HG03521 (cell line): ENCODE results near the gene MYO1D.

Experiments
- ATAC-seq: cut with Tn5 transposase; IDR thresholded peaks from one replicate; pipeline ENCODE4 v1.9.1; 2021; ENCODE audit warnings: mild to moderate bottlenecking, moderate library complexity; ENCODE audit not compliant: unreplicated experiment

Gene MYO1D

DNA sequence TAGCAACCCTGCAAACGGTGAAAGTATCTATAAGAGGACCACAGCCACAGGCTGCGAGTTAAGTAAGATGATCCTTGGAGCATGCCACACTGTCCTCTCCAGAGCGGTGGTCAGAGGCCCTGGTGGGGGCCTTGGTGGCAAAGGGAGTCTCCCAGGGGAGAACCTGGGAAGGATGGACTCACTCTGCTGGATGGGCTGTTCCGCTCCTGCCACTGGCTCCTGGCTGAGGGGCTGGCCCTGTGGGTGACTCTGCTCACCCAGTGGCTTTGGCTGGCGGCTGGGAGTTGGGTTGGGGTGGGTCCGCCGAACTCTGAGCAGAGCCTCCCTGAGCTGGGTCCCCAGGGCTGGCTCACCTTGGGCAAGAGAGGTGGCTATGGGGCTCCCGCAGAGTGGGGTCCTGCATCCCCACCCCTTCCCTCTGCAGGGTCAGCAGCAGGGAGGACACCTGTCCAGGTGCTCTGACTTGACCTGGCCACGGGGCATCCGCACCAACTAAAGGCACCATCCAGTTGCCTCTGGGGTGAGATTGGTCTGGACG lies 382.9 kb downstream of the MYO1D start:
- no peak for ATAC-seq

DNA sequence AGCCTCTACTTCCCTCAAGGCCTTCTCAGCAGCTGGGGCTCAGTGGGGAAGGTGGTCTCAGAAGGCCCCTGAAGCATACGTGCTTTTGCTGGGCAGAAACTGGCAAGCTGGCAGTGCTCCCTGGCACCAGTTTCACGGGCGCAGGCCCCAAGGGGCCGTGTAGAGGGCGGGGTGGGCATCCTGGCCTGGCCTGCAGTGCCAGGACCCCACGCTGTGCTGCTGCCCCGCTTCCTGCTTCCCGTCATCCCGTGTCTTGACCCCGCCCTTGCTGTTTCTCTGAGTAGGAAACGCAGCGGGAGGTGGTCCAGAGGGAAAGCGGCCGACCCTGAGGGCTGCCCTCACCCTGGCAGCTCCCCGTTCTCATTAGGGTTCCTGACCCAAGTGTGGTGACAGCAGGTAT lies 383.4 kb downstream of the MYO1D start:
- ATAC-seq: no peak

DNA sequence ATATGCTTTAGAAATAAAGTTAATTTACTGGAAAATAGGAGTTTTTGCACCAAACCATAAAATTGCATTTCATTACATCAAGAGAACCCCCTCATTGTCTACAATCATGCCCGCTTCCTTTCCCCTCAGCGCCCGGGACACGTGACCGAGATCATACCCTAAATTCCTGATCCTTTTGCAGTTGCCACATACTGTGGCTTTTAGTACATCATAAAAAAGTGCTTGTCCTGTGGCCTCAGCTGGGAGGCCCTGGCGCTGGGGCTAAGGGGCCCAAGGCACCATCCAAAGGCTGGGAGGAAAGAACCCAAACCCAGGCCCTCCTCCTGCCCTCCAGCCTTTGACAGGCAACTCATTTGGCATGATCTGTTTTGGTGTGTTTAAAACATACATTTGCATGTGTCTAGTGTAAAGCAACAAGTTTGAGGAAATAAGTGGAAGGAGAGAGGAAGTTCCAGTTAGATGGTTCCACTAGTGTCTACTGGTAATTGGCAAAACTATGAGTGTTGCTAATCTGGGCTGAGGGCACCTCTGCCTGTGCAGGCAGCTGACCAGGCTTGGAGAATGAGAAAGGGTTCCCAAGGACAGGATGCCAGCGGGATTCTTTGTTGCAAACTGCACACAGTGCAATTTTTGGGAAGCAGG lies 384.2 kb downstream of the MYO1D start:
- ATAC-seq: no peak

DNA sequence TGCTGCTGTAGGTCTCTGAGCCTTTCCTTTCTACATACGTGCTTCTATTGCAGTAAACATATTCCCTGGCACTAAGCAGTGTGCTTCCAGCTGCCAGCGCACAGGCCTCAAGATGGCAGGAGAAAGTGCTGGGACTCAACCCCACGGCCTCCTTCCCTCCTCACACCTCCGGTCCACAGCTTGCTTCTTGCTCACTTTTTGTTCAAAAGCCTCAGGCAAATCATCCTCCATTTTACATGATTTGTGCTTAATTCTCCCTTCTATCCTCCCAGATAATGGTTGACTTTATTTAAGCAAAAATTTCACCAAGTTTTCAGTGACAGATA lies 384.7 kb downstream of the MYO1D start:
- no peak for ATAC-seq

DNA sequence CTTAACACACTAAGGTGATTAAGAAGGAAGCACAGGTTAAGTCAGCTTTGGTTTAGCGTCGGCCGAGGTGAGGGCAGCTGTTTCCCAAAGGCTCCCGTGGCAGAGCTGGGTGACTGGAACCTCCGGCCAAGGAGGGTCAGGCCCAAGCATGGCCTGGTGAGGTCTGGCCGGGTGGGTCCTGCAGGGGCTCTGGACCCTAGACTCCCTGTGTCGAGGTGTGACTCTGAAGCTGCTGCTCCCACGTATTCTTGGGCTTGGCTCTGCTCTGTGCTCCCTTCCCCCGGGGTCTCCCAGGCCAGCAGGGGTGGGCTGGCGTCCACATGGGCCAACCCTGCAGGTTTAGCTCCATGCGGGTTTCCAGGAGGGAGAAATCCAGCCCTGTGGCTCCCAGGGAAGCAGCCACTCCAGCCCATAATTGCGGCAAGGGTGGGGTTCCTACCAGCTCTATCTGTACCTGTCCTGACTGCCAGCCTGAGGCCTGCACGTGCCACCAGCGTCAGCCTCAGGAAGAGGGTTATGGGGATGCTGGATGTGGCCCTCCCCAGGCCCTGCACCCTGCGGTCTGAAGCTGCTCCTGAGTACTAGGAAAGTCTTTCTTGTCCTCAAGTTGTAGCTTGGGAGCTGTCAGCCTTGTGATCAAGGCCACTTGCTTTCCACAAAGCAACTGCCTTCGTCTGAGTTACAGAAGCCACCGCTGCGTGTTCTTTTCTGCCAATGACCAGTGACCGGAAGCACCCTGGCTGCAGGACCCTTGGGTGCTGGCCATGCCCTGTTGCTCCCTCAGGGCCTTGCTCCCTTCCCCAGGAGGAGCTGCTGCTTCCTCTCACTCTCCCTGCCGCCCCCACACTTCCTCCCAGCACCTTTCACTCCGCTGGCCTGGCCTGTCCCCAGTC lies 385.3 kb downstream of the MYO1D start:
- ATAC-seq: no peak

DNA sequence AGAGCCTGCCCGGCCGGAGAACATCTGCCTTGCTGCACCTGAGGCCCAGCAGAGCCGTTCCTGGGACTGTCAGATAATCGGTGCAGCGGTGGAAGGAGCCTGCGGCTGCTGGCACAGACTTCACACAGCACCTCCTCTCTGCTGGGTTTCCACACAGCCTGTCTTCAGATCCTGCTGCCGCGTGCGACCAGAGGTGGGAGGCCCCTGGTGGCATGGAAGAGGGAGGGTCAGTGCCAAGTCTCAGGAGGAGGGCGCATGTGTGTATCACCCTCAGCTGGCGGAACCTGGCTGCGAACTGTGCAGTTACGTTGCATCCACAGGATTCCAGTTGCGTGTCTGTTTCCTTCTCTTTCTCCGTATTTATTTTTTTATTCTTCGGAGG lies 386.8 kb downstream of the MYO1D start:
- ATAC-seq: no peak

DNA sequence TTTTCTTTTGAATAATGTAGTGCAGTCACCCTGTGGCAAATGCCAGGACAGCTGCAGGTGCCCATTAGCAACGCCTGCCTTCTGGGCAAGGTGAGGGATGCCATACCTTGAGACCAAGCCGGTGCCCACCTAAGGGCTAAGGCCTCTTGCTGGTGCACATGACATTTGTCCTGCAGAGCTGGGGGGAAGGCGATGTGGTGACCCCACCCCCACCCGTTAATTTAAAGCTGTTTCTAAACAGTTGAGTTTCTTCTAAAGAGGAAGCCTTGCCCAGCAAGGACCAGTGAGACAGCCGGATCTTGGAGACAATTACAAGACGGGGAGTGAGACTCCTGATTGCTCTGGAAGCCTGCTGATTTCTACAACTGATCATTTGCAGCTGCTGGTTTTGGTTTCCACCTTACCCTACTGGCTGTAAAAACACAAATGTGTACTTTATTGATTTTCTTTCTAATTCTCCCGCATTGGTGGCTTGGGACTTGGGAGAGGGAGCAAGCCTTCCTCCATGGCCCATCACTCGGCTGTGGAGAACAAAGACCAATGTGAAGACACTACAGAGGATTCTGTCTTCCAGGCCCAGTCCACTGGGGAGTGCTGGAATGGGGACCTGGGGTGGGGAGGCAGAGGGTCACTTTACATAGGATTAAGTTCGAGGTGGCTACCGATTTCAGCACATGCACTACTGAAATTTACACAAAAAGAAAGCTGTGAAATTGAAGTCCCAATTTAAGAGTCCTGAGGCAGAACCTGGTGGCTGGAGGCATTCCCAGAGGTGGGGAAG lies 387.4 kb downstream of the MYO1D start:
- no peak for ATAC-seq

DNA sequence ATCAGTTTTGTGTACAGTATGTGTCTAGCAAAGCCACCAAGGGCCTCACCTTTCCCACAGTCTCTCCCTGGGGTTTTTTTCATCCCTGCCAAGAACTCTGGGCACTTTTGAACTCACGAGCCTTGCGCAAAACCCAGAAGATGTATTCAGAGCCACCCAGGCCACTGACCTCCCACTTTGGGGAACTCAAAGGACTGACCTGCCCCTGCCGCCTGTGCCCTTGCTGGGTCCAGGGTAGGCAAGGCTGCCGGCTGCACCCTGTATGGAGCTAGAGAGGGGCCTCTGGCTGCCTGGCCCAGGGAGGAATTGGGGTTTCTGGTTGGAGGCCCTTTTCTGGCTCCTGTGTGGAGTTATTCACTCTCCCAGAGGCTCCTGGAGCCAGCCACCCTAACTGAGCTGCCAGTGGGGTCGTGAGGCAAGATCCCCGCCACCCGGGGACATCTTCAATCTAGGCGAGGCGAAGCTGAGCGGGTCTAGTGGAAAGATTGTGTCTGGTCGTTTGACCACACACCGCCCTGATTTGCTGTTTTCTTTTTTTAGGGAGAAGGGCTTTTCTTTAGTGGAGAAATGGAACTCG lies 388.2 kb downstream of the MYO1D start:
- no peak for ATAC-seq

DNA sequence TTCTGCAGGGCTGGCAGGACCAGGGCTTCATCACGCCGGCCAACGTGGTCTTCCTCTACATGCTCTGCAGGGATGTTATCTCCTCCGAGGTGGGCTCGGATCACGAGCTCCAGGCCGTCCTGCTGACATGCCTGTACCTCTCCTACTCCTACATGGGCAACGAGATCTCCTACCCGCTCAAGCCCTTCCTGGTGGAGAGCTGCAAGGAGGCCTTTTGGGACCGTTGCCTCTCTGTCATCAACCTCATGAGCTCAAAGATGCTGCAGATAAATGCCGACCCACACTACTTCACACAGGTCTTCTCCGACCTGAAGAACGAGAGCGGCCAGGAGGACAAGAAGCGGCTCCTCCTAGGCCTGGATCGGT lies 388.8 kb downstream of the MYO1D start:
- ATAC-seq: no peak

DNA sequence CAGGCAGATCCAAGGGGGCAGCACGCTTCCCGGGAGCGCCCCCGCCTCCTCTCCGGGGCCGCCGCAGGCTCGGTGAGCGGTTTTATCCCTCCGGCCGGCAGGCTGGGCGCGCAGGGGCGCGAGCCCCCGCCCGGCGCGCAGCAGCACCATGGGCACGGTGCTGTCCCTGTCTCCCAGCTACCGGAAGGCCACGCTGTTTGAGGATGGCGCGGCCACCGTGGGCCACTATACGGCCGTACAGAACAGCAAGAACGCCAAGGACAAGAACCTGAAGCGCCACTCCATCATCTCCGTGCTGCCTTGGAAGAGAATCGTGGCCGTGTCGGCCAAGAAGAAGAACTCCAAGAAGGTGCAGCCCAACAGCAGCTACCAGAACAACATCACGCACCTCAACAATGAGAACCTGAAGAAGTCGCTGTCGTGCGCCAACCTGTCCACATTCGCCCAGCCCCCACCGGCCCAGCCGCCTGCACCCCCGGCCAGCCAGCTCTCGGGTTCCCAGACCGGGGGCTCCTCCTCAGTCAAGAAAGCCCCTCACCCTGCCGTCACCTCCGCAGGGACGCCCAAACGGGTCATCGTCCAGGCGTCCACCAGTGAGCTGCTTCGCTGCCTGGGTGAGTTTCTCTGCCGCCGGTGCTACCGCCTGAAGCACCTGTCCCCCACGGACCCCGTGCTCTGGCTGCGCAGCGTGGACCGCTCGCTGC lies 389.3 kb downstream of the MYO1D start:
- ATAC-seq: no peak

DNA sequence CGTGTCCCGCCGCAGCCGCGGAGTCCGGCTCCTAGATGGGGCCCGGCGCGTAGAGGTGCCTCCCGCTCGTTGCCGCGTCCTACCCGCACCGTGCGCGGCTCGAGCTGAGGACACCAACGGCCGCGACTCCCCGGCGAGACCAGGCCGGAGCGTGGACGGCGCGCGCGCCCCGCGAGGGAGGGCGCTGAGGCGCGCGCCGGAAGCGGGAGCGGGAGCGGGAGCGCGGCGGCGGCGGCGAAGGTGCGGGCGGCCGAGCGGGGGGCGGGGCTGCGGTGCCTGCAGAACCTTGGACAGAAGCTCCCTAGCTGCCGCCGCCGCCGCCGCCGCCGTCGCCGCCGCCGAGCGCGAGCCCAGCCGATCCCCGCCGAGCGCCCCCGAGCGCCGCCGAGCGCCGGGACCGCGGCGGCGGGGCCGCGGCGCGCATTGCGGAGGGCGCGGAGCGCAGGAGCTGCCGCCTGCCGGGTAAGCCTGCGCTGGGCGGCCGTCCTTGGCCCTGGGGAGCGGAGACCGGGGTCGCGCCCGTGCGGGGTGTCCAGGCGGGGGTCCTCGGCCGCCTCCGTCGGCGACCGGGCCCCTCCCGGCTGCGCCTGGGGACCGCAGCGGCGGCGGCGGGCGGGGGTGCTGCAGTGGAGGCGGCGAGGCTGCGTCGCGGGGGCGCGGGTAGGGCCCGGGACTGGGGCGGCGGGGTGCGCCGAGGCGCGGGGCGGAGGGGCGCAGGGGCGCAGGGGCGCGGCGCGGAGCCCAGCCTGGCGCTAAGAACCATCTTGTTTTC lies 390.0 kb downstream of the MYO1D start, which contains the start of gene CDK5R1:
Gene CDK5R1 (plus strand): TSS at position 293 of the 772 bp plus-strand sequence. CDS start 628 bp downstream, outside the sequence.
- ATAC-seq: peak; percentile 53

DNA sequence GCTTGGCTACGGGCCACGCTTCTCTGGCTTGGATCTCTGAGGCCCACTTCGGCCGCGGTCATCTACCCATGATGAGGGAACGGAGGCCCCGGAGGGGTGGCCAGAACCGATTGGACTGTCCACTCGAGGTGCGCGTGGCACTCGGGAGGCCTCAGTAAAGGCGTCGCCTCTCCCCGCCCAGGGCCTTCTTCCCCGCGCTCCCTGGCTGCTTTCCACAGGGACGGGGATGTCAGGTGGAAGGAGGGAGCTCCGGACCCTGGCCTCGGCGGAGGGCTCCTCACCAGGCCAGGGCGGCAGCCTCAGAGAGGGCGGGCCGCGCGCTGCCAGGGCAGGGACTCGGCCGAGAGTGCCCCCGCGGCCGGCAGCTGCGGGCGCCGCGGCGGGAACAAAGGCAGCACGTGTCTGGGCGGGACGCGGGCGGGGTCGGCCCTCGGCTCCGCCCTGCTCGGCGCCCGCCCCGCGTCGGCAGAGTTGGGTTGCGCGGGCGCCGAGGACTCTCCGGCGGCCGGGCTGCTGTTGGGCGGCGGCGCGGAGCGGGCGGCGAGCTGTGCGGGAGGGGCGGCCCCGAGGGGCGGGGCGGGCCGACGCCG lies 390.7 kb downstream of the MYO1D start:
- peak; percentile 45 for ATAC-seq

DNA sequence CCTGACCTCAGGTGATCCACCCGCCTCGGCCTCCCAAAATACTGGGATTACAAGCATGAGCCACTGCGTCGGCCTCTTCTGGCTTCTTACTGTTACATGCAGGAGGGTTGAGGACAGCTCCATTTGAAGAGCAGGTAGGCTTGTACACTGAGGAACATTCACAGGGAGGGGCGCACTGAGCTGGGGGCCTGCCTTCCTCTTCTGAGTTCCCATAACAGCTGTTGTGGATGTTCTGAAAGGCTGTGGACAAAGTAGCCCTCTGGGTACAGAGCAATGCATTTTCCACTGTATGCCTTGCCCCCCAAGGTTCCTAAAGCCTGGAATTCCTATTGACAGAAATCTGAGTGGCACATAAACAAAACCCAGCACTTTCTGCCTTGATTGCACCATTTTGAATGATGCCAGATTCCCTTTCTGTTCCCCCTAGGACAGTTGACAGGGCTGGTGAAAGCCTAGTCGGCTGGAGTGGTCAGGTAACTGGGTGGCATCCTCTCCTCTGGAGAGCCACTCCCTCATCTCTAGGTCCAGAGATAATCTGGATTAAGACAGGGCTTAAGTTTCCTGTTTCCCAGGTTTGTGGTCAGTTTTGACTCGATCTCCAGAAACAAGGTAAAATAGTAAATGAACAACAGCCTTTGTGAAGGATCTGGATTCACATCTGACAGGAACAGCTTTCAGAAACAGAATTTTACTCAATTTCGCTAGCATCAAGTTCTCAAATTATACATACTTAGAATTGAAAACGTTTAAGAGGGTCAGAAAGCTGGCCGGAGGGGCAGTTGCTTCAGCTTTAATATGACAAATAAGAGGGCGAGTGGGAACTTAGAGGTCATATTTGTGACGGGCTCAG lies 391.4 kb downstream of the MYO1D start:
- ATAC-seq: no peak

DNA sequence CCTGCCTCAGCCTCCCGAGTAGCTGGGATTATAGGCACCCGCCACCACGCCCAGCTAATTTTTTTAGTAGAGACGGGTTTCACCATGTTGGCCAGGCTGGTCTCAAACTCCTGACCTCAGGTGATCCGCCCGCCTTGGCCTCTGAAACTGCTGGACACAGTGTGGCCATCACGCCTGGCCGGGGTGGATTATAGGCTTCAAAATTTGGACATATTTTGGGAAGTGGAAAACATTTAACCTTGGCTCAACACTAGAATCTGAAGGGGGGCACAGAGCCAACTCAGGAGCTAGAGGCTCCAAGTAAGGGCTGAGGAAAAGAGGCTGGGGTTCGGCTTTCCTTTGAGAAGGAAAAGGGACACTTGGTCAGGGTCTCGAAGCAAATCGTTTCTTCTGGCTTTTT lies 392.3 kb downstream of the MYO1D start:
- no peak for ATAC-seq

DNA sequence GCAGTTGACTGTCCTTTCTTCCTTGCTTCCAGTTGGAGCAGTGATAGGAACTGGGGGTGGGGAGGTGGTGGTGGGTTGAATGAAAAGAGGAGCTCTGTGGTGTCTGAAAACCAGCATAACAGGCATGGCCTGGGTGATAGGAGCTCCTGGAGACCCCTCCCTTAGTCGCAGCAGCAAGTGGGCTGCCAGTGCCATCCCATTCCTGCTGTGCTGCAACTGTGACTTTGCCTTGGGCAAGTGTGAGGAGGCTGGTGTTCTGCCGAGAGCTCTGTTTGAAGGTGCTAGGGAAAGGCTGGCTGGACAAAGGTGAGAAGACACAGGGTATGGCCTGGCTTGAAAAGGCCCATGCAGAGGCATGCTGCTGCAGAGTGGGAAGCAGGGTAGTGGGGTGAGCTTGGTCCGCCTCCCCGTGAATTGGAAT lies 392.9 kb downstream of the MYO1D start:
- no peak for ATAC-seq

DNA sequence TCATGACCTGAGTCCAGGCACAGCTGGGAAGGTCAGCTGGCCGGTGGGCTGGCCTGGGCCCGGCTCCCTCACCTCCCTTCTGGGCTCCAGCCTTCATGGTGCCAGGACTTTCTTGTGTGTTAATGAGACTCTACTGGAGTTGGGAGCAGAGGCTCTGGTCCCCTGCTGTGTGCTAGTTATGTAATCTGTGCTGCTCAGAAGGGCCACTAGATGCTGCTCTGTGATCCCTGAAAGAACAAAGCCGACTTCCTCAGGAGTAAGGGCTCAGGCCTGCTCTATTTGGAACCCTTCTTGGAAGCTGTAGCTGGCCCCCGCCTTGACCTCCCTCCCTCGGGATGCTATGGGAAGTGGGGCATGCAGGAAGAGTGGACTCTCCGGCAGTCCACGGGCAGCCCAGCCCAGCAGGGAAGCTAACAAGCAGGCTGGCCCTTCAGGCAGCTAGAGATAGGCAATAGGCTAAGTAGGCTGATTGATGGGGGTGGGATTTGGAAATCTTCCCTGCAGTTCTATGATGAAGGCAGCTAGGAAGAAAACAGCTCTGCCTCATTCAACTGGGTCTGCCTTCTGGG lies 393.4 kb downstream of the MYO1D start:
- ATAC-seq: no peak

DNA sequence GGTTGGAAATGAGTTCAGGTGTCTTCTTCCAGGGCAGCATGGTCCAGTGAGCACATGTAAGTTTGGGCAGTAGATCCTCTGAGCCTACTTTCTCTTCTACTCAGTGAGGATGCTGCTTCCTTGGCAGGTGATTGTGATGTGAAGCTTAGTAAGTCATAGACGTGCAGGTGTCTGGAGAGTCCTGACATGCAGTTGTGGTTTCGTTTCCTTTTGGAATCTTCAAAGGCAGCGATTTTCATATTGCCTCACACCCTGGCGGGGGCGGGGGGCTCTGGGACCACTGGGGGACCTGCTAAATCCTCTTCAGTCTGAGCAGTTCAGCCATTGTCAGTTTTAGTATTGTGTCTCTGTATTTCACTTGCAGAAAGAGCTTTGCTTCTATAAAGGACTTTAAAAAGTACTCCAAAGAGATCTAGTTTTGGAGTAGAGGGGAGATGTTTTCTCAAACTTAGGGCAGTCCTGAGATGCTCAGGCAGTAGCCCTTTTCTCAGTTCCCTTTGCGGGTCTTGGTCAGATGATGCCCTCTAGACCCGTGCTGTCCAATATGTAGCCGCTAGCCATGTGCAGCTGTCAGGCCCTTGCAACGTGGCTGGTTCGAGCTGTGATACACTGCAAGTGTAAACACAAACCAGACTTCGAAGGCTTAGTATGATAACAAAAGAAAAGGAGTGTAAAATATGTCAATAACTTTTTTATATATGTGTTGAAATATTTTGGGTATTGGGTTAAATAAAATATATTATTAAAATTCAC lies 394.2 kb downstream of the MYO1D start:
- no peak for ATAC-seq
